Kidney epithelial cell (primary cell): ENCODE measurements around the gene CYLC2. TPM values are rescaled to one million over a fixed set of nuclear protein-coding genes. Genes with fewer than 3 reads are reported as not detected.

ENCODE experiments used
- DNase-seq: peaks from one replicate; pipeline ENCODE4 v3.0.0-alpha.2; 2010; ENCODE audit warnings: low read depth
- H3K27me3 ChIP-seq: 2 replicates; pipeline ENCODE4 v1.6.0; 2011; ENCODE audit warnings: low read length; ENCODE audit not compliant: control insufficient read depth, insufficient read depth
- H3K36me3 ChIP-seq: 2 replicates; pipeline ENCODE4 v1.5.1; 2011; ENCODE audit warnings: low read length; ENCODE audit not compliant: control insufficient read depth, insufficient read depth
- H3K4me3 ChIP-seq: 2 replicates; pipeline ENCODE4 v1.5.1; 2011; ENCODE audit warnings: low read depth, mild to moderate bottlenecking, control low read depth, low read length
- total RNA-seq: library from RNA; depleted of rRNA; stranded (reverse); fragments of >200 nt; gene quantifications from 2 replicates; pipeline ENCODE4 v1.2.3, GENCODE V29; 2015
- TF ChIP-seq, protein P1 (sequence below): IDR thresholded peaks from 2 replicates; pipeline ENCODE4 v1.5.1; 2011; ENCODE audit warnings: mild to moderate bottlenecking, moderate library complexity, low read length, control low read depth, inconsistent platforms; ENCODE audit not compliant: insufficient read depth, poor library complexity, severe bottlenecking

The CYLC2 gene
- total RNA-seq, 1 donor from 2014 or later: not detected

DNA sequence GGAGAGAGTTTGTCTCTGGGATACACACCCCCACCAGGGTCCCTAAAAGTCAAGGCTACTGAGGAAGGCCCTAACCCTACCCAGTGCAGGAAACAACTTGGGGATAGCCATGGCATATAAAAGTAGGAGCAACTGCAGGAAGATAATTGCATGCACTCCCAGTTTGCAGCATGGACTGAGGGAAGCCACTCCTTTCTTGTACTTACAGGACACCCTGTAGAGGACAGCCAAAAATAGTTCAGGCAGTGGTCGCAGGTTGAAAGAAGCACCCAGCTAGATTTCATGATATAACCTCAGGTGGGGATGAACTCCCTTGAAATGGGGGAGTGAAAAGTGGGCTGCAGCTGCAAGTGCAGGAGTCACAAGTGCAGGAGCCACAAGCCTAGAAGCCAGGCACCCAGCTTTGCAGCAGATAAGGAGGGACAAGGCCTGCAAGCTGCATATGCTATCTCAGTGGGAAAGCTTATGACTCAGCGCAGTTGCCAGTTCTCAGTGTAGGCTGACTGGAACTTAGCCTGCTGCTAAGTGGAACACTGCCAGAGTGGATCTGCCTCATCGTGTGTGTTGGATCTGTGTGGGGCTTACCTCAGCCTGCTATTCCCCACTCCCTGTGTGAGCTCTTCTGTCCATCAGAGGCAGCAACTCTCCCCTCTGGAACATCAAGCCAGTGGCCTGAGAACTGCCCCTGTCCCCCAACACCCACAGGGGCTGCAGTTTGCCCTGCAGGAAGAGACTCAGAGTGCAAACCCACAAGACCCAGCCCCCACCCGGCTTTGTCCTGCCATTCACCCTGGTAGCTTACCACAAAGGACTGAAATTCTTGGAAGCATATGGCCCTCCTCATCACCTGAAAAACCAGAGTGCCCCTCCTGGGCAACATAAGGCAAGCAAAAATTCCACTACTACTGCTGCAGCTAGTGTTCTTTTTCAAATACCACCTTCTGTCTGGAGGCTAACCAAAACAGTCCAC is 42.7 kb downstream of the CYLC2 start:
- no peak for DNase-seq
- Histone ChIP-seq H3K4me3 (no peak overlapping the region), H3K36me3 (no peaks in the 10 kb centered on the region), H3K27me3 (no peaks in the 10 kb centered on the region)
- TF ChIP-seq, protein P1, sequence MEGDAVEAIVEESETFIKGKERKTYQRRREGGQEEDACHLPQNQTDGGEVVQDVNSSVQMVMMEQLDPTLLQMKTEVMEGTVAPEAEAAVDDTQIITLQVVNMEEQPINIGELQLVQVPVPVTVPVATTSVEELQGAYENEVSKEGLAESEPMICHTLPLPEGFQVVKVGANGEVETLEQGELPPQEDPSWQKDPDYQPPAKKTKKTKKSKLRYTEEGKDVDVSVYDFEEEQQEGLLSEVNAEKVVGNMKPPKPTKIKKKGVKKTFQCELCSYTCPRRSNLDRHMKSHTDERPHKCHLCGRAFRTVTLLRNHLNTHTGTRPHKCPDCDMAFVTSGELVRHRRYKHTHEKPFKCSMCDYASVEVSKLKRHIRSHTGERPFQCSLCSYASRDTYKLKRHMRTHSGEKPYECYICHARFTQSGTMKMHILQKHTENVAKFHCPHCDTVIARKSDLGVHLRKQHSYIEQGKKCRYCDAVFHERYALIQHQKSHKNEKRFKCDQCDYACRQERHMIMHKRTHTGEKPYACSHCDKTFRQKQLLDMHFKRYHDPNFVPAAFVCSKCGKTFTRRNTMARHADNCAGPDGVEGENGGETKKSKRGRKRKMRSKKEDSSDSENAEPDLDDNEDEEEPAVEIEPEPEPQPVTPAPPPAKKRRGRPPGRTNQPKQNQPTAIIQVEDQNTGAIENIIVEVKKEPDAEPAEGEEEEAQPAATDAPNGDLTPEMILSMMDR: no peak

DNA sequence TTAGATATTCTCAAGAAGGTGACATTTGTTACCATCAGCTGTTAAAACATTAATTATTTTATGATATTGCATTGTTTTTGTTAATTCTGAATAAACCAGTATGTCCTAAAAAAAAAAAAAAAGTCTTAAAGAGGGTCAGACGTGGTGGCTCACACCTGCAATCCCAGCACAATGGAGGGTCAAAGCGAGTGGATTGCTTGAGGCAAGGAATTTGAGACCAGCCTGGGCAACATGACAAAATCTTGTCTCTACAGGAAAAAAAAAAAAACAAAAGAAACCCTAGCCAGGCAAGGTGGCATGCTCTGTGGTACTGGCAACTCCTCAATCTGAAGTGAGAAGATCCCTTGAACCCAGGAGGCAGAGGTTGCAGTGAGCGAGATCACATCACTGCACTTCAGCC is 46.8 kb downstream of the CYLC2 start:
- DNase-seq: no peak
- TF ChIP-seq, protein P1: no peak
- no peak overlapping the region for H3K4me3 ChIP-seq
- H3K27me3 ChIP-seq: no peaks in the 10 kb centered on the region
- H3K36me3 ChIP-seq: no peaks in the 10 kb centered on the region
